ENCODE measurements around the gene AIRE. TPM values are rescaled to one million over a fixed set of nuclear protein-coding genes. Genes with fewer than 3 reads are reported as not detected.

The AIRE gene
- total RNA-seq, 1 donor from 2014 or later = 0.25 TPM

- Histone ChIP-seq H3K4me1 (peaks cover 8% of the 10 kb centered on the region), H3K9me3 (no peaks in the 10 kb centered on the region), H3K27me3 (no peaks in the 10 kb centered on the region), H3K36me3 (no peaks in the 10 kb centered on the region), H3K27ac (no peak overlapping the region), H3K4me3 (no peak overlapping the region)
- intact Hi-C loops (cut with DNase I) = no loop called here
- TF ChIP-seq CTCF (IDR thresholded peaks at IDR 0.05) = no peak
- TF ChIP-seq POLR2A (IDR thresholded peaks at IDR 0.05) = no peak
- TF ChIP-seq POLR2AphosphoS5 (IDR thresholded peaks at IDR 0.05; ENCODE audit: insufficient read depth in 1 of 2, low read depth in 1 of 2) = no peak
- DNase-seq (ENCODE audit: extremely low spot score in 2 of 2) = no peak
Measured at GRCh38 chr21:44344541-44345183, 59.0 kb downstream of the AIRE start.

GRCh38 chr21:44345495-44345894 is 59.8 kb downstream of the AIRE start:
- Histone ChIP-seq H3K27ac (no peak overlapping the region), H3K4me1 (no peaks in the 10 kb centered on the region), H3K4me3 (no peak overlapping the region), H3K9me3 (no peaks in the 10 kb centered on the region), H3K27me3 (no peaks in the 10 kb centered on the region), H3K36me3 (no peaks in the 10 kb centered on the region)
- TF ChIP-seq POLR2A (IDR thresholded peaks at IDR 0.05) (no peak), CTCF (IDR thresholded peaks at IDR 0.05) (no peak), POLR2AphosphoS5 (IDR thresholded peaks at IDR 0.05; ENCODE audit: insufficient read depth in 1 of 2, low read depth in 1 of 2) (no peak)
- no peak for DNase-seq (ENCODE audit: extremely low spot score in 2 of 2)
- intact Hi-C loops (cut with DNase I) = no loop called here

- Histone ChIP-seq H3K27me3 (no peaks in the 10 kb centered on the region), H3K9me3 (no peaks in the 10 kb centered on the region), H3K4me3 (no peak overlapping the region), H3K4me1 (peaks cover 6% of the 10 kb centered on the region), H3K36me3 (no peaks in the 10 kb centered on the region), H3K27ac (no peak overlapping the region)
- TF ChIP-seq POLR2A (IDR thresholded peaks at IDR 0.05) (no peak), POLR2AphosphoS5 (IDR thresholded peaks at IDR 0.05; ENCODE audit: insufficient read depth in 1 of 2, low read depth in 1 of 2) (no peak), CTCF (IDR thresholded peaks at IDR 0.05) (no peak)
- intact Hi-C loops (cut with DNase I) = no loop called here
- DNase-seq (ENCODE audit: extremely low spot score in 2 of 2) = no peak
Measured at GRCh38 chr21:44347911-44348451, 62.3 kb downstream of the AIRE start.

Small RNAs within 50 kb of the gene (small RNA-seq; reads per million reads assigned to genes)
- not detected for gene AP001059.3

Other genes with a start within 250 kb of the AIRE start
- gene PWP2, start 178.5 kb upstream of the AIRE start, total RNA-seq = 20.4 TPM
- gene GATD3, start 152.2 kb upstream of the AIRE start, total RNA-seq = 12.0 TPM
- gene ICOSLG, start 44.9 kb upstream of the AIRE start, total RNA-seq = 6.4 TPM
- not detected for gene DNMT3L, start 24.0 kb upstream of the AIRE start, total RNA-seq
- gene PFKL, start 14.2 kb downstream of the AIRE start, total RNA-seq = 79.1 TPM
- 24.3 TPM for gene CFAP410, start 53.5 kb downstream of the AIRE start, total RNA-seq
- gene TRPM2, start 67.7 kb downstream of the AIRE start, total RNA-seq = 2.2 TPM
- 2.5 TPM for gene LRRC3, start 169.6 kb downstream of the AIRE start, total RNA-seq